HepG2 (cell line): ENCODE results near the gene TLR3. TPM values are rescaled to one million over a fixed set of nuclear protein-coding genes. Genes with fewer than 3 reads are reported as not detected.

Experiments
- DMAP1 ChIP-seq: IDR thresholded peaks from 2 replicates; pipeline ENCODE4 v1.6.1; 2016
- ERF ChIP-seq: IDR thresholded peaks from 2 replicates; pipeline ENCODE4 v1.6.1; 2018; ENCODE audit warnings: missing biosample characterization, missing genetic modification reagents
- FOXA3 ChIP-seq: IDR thresholded peaks from 2 replicates; pipeline ENCODE4 v1.6.1; 2016; ENCODE audit warnings: missing genetic modification reagents, missing compliant biosample characterization
- GATAD2A ChIP-seq: IDR thresholded peaks from 2 replicates; pipeline ENCODE4 v1.6.1; 2016
- IRF2 ChIP-seq: IDR thresholded peaks from 2 replicates; pipeline ENCODE4 v1.6.1; 2018; ENCODE audit warnings: missing genetic modification reagents, missing compliant biosample characterization
- LCORL ChIP-seq, 2 experiments: fragments of 450-650 bp in 1 of 2; sonication (generic) in 1 of 2; formaldehyde crosslinking in 1 of 2; IDR thresholded peaks; 2 replicates each; pipeline versions ENCODE4 v1.5.0 to v1.6.1; 2017 to 2020; ENCODE audit warnings: antibody characterized with exemption in 1 of 2, missing genetic modification reagents in 1 of 2
- MYC ChIP-seq: sonication (generic); formaldehyde crosslinking; IDR thresholded peaks from 2 replicates; pipeline ENCODE4 v1.9.0; 2021; ENCODE audit warnings: missing genetic modification reagents, borderline replicate concordance
- PCBP2 ChIP-seq: fragments of 200-400 bp; formaldehyde crosslinking; optimal IDR thresholded peaks from 2 replicates; pipeline ENCODE3; 2018; ENCODE audit warnings: low read length, low read depth; ENCODE audit not compliant: poor library complexity, severe bottlenecking
- PHF21A ChIP-seq: sonication (generic); formaldehyde crosslinking; IDR thresholded peaks from 2 replicates; pipeline ENCODE4 v1.5.0; 2020; ENCODE audit warnings: mild to moderate bottlenecking, missing genetic modification reagents
- RAD21 ChIP-seq: fragments of 450-650 bp; formaldehyde crosslinking; IDR thresholded peaks from 2 replicates; pipeline ENCODE4 v1.5.0; 2020; ENCODE audit warnings: mild to moderate bottlenecking
- SALL1 ChIP-seq: sonication (generic); formaldehyde crosslinking; IDR thresholded peaks from 2 replicates; pipeline ENCODE4 v1.8.0; 2022; ENCODE audit warnings: mild to moderate bottlenecking, missing genetic modification reagents
- ZNF3 ChIP-seq: IDR thresholded peaks from 2 replicates; pipeline ENCODE4 v1.7.0; 2017; ENCODE audit warnings: inconsistent platforms
- ZNF556 ChIP-seq: sonication (generic); formaldehyde crosslinking; IDR thresholded peaks from 2 replicates; pipeline ENCODE4 v1.4.0; 2020; ENCODE audit warnings: mild to moderate bottlenecking, missing genetic modification reagents, borderline replicate concordance
- polyA plus RNA-seq, 8 experiments: library from polyadenylated mRNA; depleted of rRNA in 3 of 8; stranded (reverse) in 7 of 8; unstranded in 1 of 8; fragments of >200 nt; fragmentation: Illumina TruSeq in 4 of 8; extraction: Trizol in 4 of 8; gene quantifications; 2 replicates each; pipeline versions ENCODE4 v1.2.1 to v1.2.3, GENCODE V29; 2011 to 2016; ENCODE audit warnings: low read depth in 4 of 8, missing spikeins in 1 of 8, mixed read lengths in 1 of 8; ENCODE audit not compliant: insufficient read depth in 1 of 8
- total RNA-seq, 5 experiments: library from RNA; depleted of rRNA; stranded (reverse); fragments of >200 nt; fragmentation: Illumina TruSeq; extraction: Trizol; gene quantifications; 2 replicates each; pipeline ENCODE4 v1.2.3, GENCODE V29; 2016; ENCODE audit warnings: low read depth in 1 of 5
- TF ChIP-seq, protein P1 (sequence below), 2 experiments: fragments of 450-650 bp in 1 of 2; sonication (generic) in 1 of 2; formaldehyde crosslinking; IDR thresholded peaks; 2 replicates each; pipeline versions ENCODE4 v1.5.0 to v1.8.0; 2020 to 2022; ENCODE audit warnings: mild to moderate bottlenecking in 1 of 2, missing genetic modification reagents in 1 of 2
- TF ChIP-seq, protein P2 (sequence below): sonication (generic); formaldehyde crosslinking; IDR thresholded peaks from 2 replicates; pipeline ENCODE4 v1.5.0; 2020; ENCODE audit warnings: mild to moderate bottlenecking, missing genetic modification reagents, moderate library complexity
- TF ChIP-seq, protein P3 (sequence below): IDR thresholded peaks from 2 replicates; pipeline ENCODE4 v1.6.1; 2016; ENCODE audit warnings: missing genetic modification reagents, missing compliant biosample characterization

The TLR3 gene
- total and polyA plus RNA-seq, 2 of the 13 experiments (the other 11 are each of a cell fraction or from before 2014, with no cell fraction given), result 0.11 to 0.38 TPM

DNA sequence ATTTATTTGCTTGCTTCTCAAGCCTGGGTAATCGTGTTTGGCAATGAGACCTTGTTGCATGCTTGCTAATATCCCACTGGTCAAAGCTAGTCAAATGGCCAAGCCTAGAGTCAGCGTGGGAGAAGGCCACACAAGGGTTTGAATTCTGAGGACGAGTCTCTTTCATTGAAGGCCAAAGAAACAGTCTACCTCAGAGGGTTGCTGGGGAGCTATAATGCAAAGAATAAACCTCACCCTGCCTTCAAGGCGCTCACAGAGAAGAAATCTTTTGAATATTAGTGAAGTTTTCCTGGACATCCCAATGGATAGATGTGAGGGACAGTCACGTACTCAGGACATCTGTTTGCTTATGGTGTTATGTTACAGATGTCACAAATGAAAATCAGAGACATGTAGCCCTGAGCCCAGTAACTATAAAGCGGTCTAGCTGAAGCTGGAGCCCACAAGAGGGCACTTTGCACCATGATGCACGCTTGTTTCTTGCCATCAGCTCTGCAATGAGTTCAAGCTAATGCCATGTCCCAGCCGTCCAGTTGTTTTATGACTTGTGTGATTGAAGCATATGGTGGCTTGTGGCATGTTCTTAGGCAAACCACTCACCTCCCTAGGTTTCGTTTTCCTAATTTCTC, 1.1 kb upstream of the TLR3 start (continued):
- no peak for TF ChIP-seq MYC (CRISPR knock-in tag)
- TF ChIP-seq, protein P1, sequence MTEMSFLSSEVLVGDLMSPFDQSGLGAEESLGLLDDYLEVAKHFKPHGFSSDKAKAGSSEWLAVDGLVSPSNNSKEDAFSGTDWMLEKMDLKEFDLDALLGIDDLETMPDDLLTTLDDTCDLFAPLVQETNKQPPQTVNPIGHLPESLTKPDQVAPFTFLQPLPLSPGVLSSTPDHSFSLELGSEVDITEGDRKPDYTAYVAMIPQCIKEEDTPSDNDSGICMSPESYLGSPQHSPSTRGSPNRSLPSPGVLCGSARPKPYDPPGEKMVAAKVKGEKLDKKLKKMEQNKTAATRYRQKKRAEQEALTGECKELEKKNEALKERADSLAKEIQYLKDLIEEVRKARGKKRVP (CRISPR knock-in tag; IDR thresholded peaks at IDR 0.05), result no peak
- TF ChIP-seq IRF2 (CRISPR knock-in tag), result no peak
- TF ChIP-seq PHF21A, result 0 out of 2 replicates have a peak, but pooled peaks have one; percentile 18
- TF ChIP-seq LCORL (IDR thresholded peaks at IDR 0.05), result no peak
- TF ChIP-seq LCORL (CRISPR knock-in tag; IDR thresholded peaks at IDR 0.05), result no peak
- TF ChIP-seq ERF (CRISPR knock-in tag), result peak; percentile 40; the same call in 1 of the 2 replicates
- TF ChIP-seq, protein P2, sequence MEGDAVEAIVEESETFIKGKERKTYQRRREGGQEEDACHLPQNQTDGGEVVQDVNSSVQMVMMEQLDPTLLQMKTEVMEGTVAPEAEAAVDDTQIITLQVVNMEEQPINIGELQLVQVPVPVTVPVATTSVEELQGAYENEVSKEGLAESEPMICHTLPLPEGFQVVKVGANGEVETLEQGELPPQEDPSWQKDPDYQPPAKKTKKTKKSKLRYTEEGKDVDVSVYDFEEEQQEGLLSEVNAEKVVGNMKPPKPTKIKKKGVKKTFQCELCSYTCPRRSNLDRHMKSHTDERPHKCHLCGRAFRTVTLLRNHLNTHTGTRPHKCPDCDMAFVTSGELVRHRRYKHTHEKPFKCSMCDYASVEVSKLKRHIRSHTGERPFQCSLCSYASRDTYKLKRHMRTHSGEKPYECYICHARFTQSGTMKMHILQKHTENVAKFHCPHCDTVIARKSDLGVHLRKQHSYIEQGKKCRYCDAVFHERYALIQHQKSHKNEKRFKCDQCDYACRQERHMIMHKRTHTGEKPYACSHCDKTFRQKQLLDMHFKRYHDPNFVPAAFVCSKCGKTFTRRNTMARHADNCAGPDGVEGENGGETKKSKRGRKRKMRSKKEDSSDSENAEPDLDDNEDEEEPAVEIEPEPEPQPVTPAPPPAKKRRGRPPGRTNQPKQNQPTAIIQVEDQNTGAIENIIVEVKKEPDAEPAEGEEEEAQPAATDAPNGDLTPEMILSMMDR (CRISPR knock-in tag), result peak; percentile 81
- no peak for TF ChIP-seq ZNF3 (CRISPR knock-in tag)
- 0 out of 2 replicates have a peak, but pooled peaks have one; percentile 41 for TF ChIP-seq ZNF556
- TF ChIP-seq DMAP1 (CRISPR knock-in tag), result no peak
- TF ChIP-seq, protein P3, sequence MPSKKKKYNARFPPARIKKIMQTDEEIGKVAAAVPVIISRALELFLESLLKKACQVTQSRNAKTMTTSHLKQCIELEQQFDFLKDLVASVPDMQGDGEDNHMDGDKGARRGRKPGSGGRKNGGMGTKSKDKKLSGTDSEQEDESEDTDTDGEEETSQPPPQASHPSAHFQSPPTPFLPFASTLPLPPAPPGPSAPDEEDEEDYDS (CRISPR knock-in tag), result 0 out of 2 replicates have a peak, but pooled peaks have one; percentile 10
- peak; percentile 22; the same call in 1 of the 2 replicates for TF ChIP-seq FOXA3
- peak; percentile 28; the same call in 1 of the 2 replicates for TF ChIP-seq RAD21
- TF ChIP-seq GATAD2A (CRISPR knock-in tag), result peak; percentile 15; the same call in 1 of the 2 replicates
- no peak for TF ChIP-seq PCBP2
- peak; percentile 26; the same call in 1 of the 2 replicates for TF ChIP-seq SALL1 (CRISPR knock-in tag)
- TF ChIP-seq, all 625 proteins: peak for 28
